ENCODE data around the gene RASSF9. TPM values are rescaled to one million over a fixed set of nuclear protein-coding genes. Genes with fewer than 3 reads are reported as not detected.

The RASSF9 gene
- total and polyA plus RNA-seq, 10 of the 15 experiments (the other 5 are each of a cell fraction or from before 2014, with no cell fraction given), result under 0.01 to 0.10 TPM; not detected in 8

DNA sequence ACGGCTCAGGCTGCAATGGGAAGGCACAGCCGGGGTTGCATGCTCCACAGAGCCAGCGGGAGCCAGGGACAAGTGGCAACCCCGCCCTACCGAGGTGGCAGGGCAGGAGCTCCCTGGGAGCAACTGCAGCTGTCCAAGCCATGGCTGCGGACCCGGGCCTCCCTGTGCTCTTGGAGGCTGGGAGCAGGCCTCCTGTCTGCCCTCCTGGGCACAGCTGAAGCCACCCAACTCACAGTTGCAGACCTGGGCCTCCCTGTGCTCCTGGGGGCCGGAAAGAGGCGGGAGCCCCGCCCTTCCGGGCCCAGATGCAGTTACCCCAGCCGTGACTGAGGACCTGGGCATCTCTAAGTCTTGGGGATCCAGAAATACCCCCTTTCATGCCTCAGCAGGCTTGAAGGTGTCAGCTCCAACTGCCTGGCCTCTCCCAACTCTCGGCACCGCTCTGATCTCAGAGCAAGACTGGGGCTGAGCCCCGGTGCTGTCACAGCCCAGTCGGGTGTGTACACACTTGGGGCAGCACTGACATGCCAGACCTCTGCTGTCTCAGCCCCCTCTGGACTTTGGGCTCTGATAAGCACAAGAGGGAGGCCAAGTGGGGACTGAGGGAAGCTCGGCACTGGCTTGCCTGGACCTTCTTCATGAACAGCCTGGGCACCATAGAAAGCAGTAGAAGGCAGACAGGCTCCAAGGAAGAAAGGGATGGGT is 7.5 kb upstream of the RASSF9 start:
- TF ChIP-seq SRF (IDR thresholded peaks at IDR 0.05; ENCODE audit: low read depth in 2 of 2, low read length in 2 of 2) (no peak), POU2F2 (IDR thresholded peaks at IDR 0.05; ENCODE audit: borderline replicate concordance, low read depth, low read length) (no peak), POLR2A (IDR thresholded peaks at IDR 0.05; ENCODE audit: low read depth, low read length) (no peak), ZNF274 (IDR thresholded peaks at IDR 0.05; ENCODE audit: insufficient read depth, insufficient read length) (no peak), MEF2A (IDR thresholded peaks at IDR 0.05; ENCODE audit: insufficient read depth, low read depth, low read length) (no peak), SMAD5 (IDR thresholded peaks at IDR 0.05; ENCODE audit: low read depth) (no peak), IRF4 (IDR thresholded peaks at IDR 0.05; ENCODE audit: low read depth, low read length) (no peak), ASH2L (IDR thresholded peaks at IDR 0.05; ENCODE audit: borderline replicate concordance, low read depth) (no peak), BHLHE40 (IDR thresholded peaks at IDR 0.05; ENCODE audit: borderline replicate concordance in 1 of 2, low read depth in 2 of 2, low read length in 1 of 2) (no peak), STAT3 (IDR thresholded peaks at IDR 0.05; ENCODE audit: low read depth, low read length) (no peak), KDM1A (IDR thresholded peaks at IDR 0.05; ENCODE audit: borderline replicate concordance) (no peak), EP300 (IDR thresholded peaks at IDR 0.05; ENCODE audit: borderline replicate concordance in 1 of 2, control insufficient read depth in 1 of 2, low read depth in 2 of 2, low read length in 2 of 2) (no peak), RAD21 (IDR thresholded peaks at IDR 0.05; ENCODE audit: insufficient read depth, low read depth, low read length) (no peak), BRCA1 (IDR thresholded peaks at IDR 0.05; ENCODE audit: low read depth, low read length) (no peak), NRF1 (conservative IDR thresholded peaks at IDR 0.05; ENCODE audit: low read depth, low read length) (no peak), NFXL1 (IDR thresholded peaks at IDR 0.05; ENCODE audit: borderline replicate concordance) (no peak)
- TF ChIP-seq, protein P1, sequence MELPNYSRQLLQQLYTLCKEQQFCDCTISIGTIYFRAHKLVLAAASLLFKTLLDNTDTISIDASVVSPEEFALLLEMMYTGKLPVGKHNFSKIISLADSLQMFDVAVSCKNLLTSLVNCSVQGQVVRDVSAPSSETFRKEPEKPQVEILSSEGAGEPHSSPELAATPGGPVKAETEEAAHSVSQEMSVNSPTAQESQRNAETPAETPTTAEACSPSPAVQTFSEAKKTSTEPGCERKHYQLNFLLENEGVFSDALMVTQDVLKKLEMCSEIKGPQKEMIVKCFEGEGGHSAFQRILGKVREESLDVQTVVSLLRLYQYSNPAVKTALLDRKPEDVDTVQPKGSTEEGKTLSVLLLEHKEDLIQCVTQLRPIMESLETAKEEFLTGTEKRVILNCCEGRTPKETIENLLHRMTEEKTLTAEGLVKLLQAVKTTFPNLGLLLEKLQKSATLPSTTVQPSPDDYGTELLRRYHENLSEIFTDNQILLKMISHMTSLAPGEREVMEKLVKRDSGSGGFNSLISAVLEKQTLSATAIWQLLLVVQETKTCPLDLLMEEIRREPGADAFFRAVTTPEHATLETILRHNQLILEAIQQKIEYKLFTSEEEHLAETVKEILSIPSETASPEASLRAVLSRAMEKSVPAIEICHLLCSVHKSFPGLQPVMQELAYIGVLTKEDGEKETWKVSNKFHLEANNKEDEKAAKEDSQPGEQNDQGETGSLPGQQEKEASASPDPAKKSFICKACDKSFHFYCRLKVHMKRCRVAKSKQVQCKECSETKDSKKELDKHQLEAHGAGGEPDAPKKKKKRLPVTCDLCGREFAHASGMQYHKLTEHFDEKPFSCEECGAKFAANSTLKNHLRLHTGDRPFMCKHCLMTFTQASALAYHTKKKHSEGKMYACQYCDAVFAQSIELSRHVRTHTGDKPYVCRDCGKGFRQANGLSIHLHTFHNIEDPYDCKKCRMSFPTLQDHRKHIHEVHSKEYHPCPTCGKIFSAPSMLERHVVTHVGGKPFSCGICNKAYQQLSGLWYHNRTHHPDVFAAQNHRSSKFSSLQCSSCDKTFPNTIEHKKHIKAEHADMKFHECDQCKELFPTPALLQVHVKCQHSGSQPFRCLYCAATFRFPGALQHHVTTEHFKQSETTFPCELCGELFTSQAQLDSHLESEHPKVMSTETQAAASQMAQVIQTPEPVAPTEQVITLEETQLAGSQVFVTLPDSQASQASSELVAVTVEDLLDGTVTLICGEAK (IDR thresholded peaks at IDR 0.05; ENCODE audit: borderline replicate concordance), result no peak
- SMC1A ChIA-PET (ENCODE audit: uncharacterized antibody, unreplicated experiment), result no interaction called here
- no peaks in the 10 kb centered on the region for H3K36me3 ChIP-seq (ENCODE audit: control insufficient read depth in 2 of 2, insufficient read depth in 2 of 2, low read length in 1 of 2)
- no peak overlapping the region for H3K27ac ChIP-seq (ENCODE audit: control insufficient read depth, insufficient read depth)
- H4K20me1 ChIP-seq (ENCODE audit: control insufficient read depth, insufficient read depth), result no peaks in the 10 kb centered on the region
- 18% methylated on average over 17 of the region's 17 CpGs for WGBS (ENCODE audit: insufficient coverage, insufficient replicate concordance, low lambda C conversion rate, missing lambda C conversion rate)
- DNase-seq (ENCODE audit: low read depth, low spot score) (no peak), ATAC-seq (peak; percentile 40; the same call in 2 of the 3 replicates), FAIRE-seq (no peak)
- H3K4me1 ChIP-seq (ENCODE audit: control insufficient read depth, insufficient read depth, low read length), result no peaks in the 10 kb centered on the region
- H3K4me2 ChIP-seq (ENCODE audit: control insufficient read depth, insufficient read depth), result no peak overlapping the region
- BruUV-seq (replicated peaks), result no TSS peak
- H3K27me3 ChIP-seq (replicated peaks in 1 of 2; ENCODE audit: control insufficient read depth in 2 of 2, insufficient read depth in 2 of 2, low read length in 1 of 2), result no peaks in the 10 kb centered on the region; a peak in 2 of 4 replicates
- in situ Hi-C loops (cut with MboI) (no loop called here), intact Hi-C loops (cut with micrococcal nuclease; ENCODE audit: unreplicated experiment) (no loop called here)
- CTCF ChIA-PET, result interaction anchor here (1.8 kb wide), 1 partner anchor 23 kb away, joined by 7 read pairs; no protein-coding TSS in a partner anchor
- no peaks in the 10 kb centered on the region for H3K79me2 ChIP-seq (ENCODE audit: control insufficient read depth, insufficient read depth, low read length)
- no peaks in the 10 kb centered on the region for H3K9me3 ChIP-seq (replicated peaks; ENCODE audit: control insufficient read depth, insufficient read depth, low read length)
- POLR2A ChIA-PET, result no interaction called here
- RAD21 ChIA-PET (ENCODE audit: unreplicated experiment), result no interaction called here
- no peak overlapping the region for H3K4me3 ChIP-seq
- no peak overlapping the region for H3K9ac ChIP-seq (ENCODE audit: control insufficient read depth, insufficient read depth, low read length)
- H2AFZ ChIP-seq (ENCODE audit: control insufficient read depth, low read depth, low read length), result no peak overlapping the region
